GM18505 (cell line): Measurements from ENCODE around the gene ABTB2.
A peak's percentile ranks its signal among the peaks of the same experiment; 100 is the strongest.
"Not testable (repeated sequence)": the region's sequence is repeated elsewhere in the genome, so short reads cannot be mapped to it uniquely, and the experiment has no call there.

ENCODE experiments used
- ATAC-seq: cut with Tn5 transposase; IDR thresholded peaks from one replicate; pipeline ENCODE4 v1.9.1; 2021; ENCODE audit not compliant: unreplicated experiment
- POLR2A ChIP-seq: IDR thresholded peaks from 4 replicates; pipeline ENCODE4 v1.6.1; 2011; ENCODE audit warnings: borderline replicate concordance; ENCODE audit not compliant: insufficient read depth, insufficient read length; ENCODE audit errors: extremely low read depth

The ABTB2 gene

DNA sequence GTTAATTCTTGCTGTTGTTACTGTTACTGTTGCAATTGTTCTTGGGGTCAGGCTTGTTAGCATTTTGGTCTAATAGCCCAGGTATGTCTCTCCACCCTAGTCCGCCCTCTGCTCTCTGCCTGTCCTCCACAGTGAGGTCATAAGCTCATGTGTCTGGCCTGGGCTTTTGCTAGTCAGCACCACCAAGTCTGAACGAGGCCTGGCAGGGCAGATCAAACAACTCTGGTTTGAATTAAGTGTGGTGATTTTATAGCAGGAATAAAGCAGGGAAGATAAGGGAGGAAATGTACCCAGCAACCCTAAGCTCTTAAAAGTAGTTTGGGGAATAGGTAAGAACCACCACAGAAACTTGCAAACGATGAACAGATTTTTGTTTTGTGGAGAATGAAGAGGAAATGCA lies 98.7 kb downstream of the ABTB2 start:
- no peak for ATAC-seq
- no peak for TF ChIP-seq POLR2A

DNA sequence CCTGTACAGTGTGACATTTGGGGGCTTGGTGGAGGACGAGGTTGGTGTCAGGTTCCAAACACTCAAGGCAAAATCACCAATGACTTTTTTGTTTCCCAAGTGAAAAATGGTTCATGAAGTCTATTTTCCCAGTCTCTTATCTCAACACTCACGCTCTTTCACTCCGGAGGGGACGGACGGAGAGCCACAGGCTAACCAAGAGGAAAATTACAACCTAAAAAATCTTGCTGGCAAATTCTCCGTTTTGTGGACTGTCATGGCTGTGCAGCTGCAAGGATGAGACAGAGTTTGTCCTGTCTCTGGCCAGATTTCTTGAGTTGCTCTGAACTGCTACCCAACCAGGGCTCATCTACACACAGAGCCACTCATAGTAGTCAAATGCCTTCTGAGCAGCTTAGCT lies 101.2 kb downstream of the ABTB2 start:
- ATAC-seq = no peak
- TF ChIP-seq POLR2A = no peak

DNA sequence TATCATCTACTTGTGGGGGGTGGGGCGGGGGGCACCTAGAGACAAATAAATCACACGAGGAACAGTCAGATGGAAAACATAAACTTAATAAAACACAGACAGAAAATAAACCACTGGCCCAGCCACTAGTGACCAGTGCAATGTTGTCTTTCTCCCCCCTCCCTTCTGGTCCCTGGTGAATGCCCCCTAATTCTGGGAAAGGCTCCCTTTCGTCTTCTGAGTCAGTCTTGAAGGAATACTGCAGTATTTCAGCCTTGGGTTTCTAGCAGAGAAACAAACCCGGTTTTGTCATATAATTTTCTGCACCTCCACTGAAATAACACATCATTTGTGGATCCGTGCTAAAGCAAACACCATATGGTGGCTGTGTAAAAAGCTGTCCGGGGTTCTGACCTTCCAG lies 101.7 kb downstream of the ABTB2 start:
- no peak for ATAC-seq
- no peak for TF ChIP-seq POLR2A

DNA sequence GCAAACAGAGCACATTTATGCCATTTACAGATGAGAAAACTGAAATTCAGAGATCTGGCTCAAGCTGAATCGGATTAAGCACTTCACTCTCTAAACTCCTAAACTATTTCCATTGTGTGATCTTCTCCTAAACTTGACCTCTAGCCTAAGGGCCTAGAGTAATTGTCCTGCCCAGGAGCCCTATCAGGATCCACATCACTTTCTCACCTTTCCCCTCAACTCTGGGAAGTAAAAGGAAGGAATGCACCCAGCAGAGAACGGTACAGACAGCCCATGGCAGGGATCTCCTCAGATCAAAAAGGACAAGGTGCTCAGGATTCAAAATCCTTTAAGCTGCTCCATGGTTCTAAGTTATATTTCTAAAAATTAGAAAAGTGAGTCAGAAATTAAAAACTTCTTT lies 102.7 kb downstream of the ABTB2 start:
- no peak for ATAC-seq
- no peak for TF ChIP-seq POLR2A

DNA sequence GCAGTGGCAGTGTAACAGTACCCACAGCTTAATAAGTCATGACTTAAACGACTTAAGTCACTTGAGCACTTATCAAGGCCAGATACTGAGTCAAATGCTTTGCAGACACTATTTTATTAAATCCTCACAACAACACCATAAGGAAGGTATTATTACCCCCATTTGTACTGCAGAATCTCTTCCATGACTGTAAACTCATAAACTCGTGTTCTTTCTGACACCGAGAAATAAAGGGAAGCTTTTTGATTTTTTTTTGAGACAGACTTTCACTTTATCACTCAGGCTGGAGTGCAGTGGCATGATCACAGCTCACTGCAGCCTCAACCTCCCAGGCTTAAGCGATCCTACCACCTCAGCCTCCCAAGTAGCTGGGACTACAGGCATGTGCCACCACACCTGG lies 103.8 kb downstream of the ABTB2 start:
- ATAC-seq = no peak
- TF ChIP-seq POLR2A = no peak

DNA sequence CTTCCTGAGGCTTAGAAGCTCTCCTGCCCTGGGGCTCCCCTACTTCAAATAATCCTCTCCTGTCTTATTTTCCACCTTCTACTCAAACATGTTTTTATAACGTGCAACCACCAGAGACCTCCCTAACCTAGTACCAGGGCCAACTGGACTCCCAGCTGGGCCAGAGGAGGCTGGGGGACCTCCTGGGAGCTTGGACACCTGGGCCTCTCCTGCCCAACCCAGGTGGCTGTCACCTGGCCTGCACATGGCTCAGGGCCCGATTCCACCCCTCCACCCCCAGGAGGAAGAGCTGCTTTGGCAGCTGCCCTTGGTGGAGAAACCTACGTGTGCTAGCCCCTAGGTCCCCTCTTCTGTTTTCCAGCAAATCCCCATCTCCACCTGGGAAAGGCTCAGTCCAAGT lies 105.2 kb downstream of the ABTB2 start:
- ATAC-seq = no peak
- no peak for TF ChIP-seq POLR2A

DNA sequence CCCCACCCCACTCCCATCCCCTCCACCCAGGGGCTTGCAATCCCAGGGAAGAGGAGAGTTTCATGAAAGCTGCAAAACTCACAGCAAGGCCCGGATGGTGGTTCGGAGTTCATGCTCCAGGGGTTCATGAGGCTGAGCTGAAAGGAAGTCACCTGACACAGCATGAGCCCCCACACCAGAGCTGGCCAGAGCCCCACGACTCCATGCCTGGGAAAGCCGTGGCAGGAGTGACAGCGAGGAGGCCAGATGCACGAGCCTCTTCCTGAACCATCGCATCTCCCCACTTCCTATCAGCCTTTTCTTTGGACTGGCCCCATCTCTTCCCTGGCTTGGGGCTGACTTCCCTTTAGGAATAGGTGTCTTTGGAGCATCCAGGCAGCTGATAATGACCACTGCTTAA lies 105.8 kb downstream of the ABTB2 start:
- ATAC-seq = no peak

DNA sequence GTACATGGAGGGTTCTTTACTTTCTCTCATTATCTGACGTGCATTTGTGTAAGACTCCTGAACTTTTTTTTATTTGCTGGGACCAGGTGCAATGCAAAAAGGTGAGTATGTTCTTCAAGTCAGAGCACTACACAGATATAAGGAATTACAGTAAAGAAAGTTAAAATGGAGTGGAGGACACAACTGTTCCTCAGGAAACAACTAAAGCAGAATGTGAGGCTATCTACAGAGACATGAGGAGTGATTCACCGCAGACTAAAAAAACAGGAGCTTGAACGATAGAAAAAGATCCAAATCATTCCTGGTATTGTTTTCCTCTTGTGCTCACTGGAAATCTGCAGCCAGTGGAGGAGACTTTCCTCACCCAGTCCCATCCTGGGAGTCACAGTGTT lies 106.2 kb downstream of the ABTB2 start:
- TF ChIP-seq POLR2A = no peak

More for the DNA sequence above, 105.8 kb downstream of the ABTB2 start:
- no peak for TF ChIP-seq POLR2A

DNA sequence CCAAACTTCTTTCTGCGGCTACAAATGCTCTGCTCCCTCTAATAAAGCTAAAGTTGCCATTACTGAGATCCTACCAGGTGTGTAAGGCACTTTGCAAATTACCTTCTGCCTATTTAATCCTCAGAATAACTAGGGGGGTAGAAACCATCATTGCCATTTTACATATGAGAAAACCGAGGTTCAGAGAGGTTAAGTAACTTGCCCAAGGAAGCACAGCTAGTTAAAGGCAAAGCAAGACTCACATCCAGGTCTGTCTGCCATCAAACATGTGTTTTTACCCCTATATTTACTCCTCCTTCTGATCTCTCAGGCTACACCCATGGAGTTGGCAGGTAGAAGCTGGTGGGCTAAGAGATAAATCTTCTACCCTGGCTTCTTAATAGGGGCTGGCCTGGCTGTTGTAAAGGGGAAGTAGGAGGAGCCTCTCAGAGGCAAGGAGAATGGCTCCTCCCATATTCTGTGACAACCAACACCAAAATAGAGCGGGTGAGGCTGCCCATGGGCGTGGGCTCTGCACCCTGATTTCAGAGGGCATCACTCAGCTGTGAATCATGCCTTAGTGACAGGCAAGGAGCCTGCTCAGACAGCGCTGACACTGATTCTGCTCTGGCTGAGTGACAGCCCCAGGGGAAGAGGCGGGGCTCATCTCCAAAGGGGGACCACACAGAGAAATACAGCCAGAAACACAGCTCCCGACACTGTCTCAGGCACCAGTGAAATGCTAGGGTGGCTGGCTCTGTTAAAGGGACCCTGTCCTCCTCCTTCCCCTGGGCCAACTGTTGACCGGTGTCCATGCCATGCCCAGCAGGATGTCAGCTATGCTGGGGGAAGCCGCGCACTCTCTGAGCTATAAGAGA lies 106.8 kb downstream of the ABTB2 start:
- ATAC-seq = peak; percentile 89
- TF ChIP-seq POLR2A = no peak

More for the DNA sequence above, 106.2 kb downstream of the ABTB2 start:
- no peak for ATAC-seq

DNA sequence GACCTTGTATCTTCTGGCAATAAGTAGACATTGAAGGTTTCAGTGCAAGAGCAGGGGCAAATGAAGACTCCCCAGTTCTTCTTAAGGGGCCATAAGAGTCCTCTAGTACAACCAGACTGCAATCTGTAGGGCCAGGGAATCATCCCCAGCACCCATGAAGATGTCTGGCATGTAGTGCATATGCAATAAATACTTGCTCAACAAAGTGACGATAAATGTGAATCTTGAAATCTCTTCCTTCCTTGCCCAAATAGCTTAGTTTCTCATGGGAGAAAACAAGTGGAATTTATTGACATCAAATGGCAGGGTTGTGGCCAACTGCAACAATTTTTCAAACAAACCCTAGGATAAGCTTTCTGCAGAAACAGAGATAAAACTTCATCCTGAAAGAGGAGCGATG lies 107.6 kb downstream of the ABTB2 start:
- no peak for ATAC-seq
- TF ChIP-seq POLR2A = no peak

DNA sequence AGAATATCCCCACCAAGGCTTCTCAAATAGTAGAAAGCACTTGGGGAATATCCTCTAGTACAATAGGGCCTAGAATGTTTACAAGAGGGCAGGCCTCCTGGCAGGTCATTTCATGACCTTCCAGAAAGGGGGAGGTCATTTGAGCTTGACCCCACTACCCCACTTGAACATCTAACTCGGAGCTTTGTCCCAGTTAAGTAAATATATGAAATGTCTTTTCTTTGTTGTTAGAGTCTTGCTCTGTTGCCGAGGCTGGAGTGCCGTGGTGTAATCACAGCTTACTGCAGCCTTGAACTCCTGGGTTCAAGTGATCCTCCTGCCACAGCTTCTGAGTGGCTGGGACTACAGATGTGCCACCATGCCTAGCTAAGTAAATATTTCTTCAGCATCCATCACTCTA lies 108.4 kb downstream of the ABTB2 start:
- TF ChIP-seq POLR2A = no peak
- no peak for ATAC-seq

DNA sequence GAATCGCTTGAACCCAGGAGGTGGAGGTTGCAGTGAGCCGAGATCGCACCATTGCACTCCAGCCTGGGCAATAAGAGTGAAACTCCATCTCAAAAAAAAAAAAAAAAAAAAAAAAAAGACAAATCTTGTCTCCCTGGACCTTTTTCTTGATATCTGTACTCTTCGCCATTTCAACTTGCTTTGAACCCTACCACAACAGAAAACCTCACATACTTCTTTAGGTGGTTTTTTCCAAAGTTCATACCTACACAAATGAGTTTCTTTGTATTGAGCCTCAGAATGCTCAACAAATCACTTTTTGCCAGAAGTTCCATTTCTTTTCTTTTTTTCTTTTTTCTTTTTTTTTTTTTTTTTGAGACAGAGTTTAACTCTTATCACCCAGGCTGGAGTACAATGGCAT lies 111.3 kb downstream of the ABTB2 start:
- not testable (repeated sequence) for ATAC-seq

DNA sequence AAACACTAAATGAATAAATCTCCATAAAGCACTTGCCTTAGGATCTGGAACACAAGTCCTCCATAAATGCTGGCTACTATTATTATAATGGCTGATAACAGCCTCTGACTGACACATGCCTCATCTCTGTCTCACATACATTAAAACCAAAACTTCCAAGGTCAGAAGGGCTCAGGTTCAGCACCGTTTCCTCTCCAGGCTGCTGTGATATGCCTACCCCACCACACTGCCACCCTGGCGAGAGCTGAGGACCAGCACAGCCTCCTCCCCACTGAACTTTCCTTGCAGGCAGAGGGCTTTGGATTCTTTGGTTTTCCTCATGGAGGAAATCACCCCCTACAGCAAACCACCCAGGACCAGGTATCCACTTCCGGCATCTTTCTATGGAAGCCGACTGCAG lies 112.8 kb downstream of the ABTB2 start:
- no peak for ATAC-seq
- no peak for TF ChIP-seq POLR2A

DNA sequence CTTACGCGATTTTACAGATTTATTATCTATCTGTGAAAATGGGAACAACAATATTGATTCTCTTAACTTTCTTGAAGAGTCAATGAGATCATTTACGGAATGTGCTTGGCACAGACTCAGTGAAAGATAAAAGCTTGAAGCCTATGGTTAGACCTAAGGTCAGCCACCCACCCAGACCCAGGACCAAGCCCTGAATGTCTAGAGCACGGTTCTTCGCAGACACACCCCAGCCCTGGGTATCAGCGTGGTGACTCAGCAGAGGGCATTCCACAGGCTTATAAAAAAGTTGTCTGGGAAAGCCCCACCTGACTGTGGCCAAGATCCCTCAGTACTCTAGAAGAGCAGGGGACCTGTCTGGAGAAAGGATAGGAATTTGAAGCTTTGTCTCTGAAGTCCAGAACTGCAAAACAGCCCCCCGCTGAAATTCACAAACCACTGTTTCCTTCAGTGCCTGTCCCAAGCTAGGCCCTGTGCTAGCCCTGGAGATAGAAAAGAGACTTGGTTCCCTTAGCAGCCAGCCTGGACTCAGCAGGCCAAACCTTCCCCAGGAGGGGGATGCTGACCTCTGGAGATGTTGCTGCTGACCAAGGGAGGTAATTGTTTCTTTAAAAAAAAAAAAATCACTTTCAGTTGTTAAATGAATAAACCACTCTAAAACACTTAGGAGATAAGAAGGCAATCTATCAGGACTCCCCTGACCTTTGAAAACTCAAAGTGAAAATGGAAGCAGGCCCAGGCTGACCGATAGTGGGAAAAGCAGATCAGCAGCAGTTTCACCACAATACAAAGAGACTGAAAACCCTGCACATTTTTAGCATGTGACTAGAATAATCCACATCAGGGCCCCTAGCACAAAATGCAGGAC lies 114.0 kb downstream of the ABTB2 start:
- no peak for TF ChIP-seq POLR2A
- peak; percentile 54 for ATAC-seq
